ENCODE results near the gene SERP2. TPM values are rescaled to one million over a fixed set of nuclear protein-coding genes. Genes with fewer than 3 reads are reported as not detected.
A peak's percentile ranks its signal among the peaks of the same experiment; 100 is the strongest.

SERP2 gene
- total RNA-seq, 2 experiments from 2014 or later = 0.38 to 0.64 TPM

DNA sequence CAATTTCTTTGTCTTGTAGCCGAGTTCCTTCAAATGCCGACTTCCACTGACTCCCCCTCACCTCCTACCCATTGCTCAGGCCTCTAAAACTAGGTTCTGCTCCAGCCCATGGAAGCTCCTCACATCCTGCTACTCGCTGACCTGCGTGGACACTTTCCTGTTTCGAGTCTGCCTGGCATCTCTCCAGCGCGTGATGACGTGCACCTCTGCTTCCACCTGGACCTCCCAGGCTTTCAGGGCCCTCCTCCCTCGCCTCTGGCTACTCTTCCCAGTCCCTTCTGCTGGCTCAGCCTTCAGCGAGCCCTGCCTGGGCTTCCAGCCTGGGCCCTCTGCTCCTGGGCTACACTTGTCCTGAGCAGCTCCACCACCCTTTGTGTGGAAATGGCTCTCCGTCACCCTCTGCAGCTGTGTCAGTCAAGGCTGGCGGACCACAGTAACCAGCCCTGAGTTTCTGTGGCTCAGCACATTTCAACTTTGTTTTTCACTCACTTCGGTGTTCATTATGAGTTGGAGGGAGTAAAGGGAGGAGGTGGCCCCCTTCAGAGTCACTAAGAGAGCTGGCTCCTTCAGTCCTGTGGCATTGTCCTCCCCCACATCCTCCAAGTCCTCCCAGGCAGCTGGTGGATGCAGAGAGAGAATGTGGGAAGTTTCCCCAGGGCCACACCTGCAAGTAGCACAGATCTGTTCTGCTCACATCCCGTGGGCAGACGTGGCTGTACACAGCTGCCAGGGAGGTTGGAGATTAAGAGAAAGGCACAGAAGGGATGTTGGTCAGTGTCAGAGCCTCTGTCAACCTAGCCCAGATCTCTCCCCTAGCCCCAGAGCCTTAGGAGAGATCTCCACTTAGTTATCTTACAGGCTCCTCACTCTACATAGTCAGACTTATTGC lies 49.4 kb downstream of the SERP2 start:
- no peak for DNase-seq
- intact Hi-C loops (cut with micrococcal nuclease) = no loop called here
- no peaks in the 10 kb centered on the region for H3K4me1 Mint-ChIP-seq (ENCODE audit: low read depth)
- H3K27me3 Mint-ChIP-seq (ENCODE audit: low read depth) = peaks cover 15% of the 10 kb centered on the region
- no peaks in the 10 kb centered on the region for H3K36me3 Mint-ChIP-seq (ENCODE audit: low read depth)
- no peak overlapping the region for H3K27ac Mint-ChIP-seq
- CTCF ChIA-PET = interaction anchor here (0.6 kb wide), 1 partner anchor 391 kb away, joined by 3 read pairs; no protein-coding TSS in a partner anchor
- no peak overlapping the region for H3K4me3 Mint-ChIP-seq
- no peaks in the 10 kb centered on the region for H3K9me3 Mint-ChIP-seq

- Mint-ChIP-seq H3K27ac (no peak overlapping the region), H3K4me3 (no peak overlapping the region), H3K4me1 (ENCODE audit: low read depth) (no peaks in the 10 kb centered on the region), H3K36me3 (ENCODE audit: low read depth) (no peaks in the 10 kb centered on the region), H3K9me3 (no peaks in the 10 kb centered on the region), H3K27me3 (ENCODE audit: low read depth) (peaks cover 15% of the 10 kb centered on the region)
- DNase-seq = no peak
- CTCF ChIA-PET = interaction anchor here (0.7 kb wide), 1 partner anchor 33 kb away, joined by 3 read pairs; no protein-coding TSS in a partner anchor
- intact Hi-C loops (cut with micrococcal nuclease) = no loop called here
Measured at GRCh38 chr13:44423824-44424223, 50.2 kb downstream of the SERP2 start.

DNA sequence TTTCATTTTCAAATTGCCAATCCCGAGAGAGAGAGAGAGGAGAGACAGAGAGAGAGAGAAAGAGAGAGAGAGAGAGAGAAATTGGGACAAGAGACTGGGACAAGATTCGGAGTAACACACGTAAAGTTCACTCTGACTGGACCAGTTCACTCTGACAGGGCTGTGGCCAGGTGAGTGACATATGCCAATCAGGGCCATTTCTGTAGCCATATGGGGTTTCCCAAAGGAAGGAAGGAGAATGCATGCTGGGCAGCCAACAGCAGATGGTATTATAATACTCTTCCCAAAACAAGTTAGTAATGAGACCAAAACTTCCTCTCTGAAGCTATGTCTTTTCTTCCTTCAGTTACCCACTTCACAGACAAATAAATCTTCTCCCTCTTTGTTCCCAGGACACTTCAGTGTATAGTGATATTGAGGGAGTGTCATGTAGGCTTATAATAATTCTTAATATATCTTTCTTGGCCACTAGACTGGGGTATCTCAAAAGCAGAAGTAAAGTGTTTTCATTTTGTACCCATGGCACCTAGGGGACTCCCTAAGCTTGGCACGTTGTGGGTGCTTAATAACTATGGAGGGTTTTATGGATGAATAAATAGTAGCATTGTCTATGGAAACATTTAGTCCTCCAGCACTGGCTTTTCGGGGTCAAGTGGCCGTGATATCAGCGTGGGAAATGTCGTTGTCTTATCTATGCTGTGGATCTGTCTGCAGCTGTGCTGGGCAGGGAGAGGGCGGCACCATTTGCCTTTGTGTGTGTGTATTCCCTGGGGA lies 51.6 kb downstream of the SERP2 start:
- Mint-ChIP-seq H3K9me3 (no peaks in the 10 kb centered on the region), H3K36me3 (ENCODE audit: low read depth) (no peaks in the 10 kb centered on the region), H3K27me3 (ENCODE audit: low read depth) (peaks cover 15% of the 10 kb centered on the region), H3K27ac (no peak overlapping the region), H3K4me1 (ENCODE audit: low read depth) (no peaks in the 10 kb centered on the region), H3K4me3 (no peak overlapping the region)
- CTCF ChIA-PET = interaction anchor here (0.6 kb wide), 1 partner anchor 187 kb away, joined by 4 read pairs; no protein-coding TSS in a partner anchor
- intact Hi-C loops (cut with micrococcal nuclease) = no loop called here
- no peak for DNase-seq

- H3K27ac Mint-ChIP-seq = no peak overlapping the region
- no peak overlapping the region for H3K4me3 Mint-ChIP-seq
- no peaks in the 10 kb centered on the region for H3K4me1 Mint-ChIP-seq (ENCODE audit: low read depth)
- DNase-seq = no peak
- H3K9me3 Mint-ChIP-seq = no peaks in the 10 kb centered on the region
- intact Hi-C loops (cut with micrococcal nuclease) = no loop called here
- CTCF ChIA-PET = no interaction called here
- peaks cover 15% of the 10 kb centered on the region for H3K27me3 Mint-ChIP-seq (ENCODE audit: low read depth)
- no peaks in the 10 kb centered on the region for H3K36me3 Mint-ChIP-seq (ENCODE audit: low read depth)
Measured at GRCh38 chr13:44425815-44426078, 52.1 kb downstream of the SERP2 start.

- no peaks in the 10 kb centered on the region for H3K9me3 Mint-ChIP-seq
- H3K36me3 Mint-ChIP-seq (ENCODE audit: low read depth) = no peaks in the 10 kb centered on the region
- H3K27me3 Mint-ChIP-seq (ENCODE audit: low read depth) = peaks cover 15% of the 10 kb centered on the region
- DNase-seq = no peak
- no peak overlapping the region for H3K27ac Mint-ChIP-seq
- no peak overlapping the region for H3K4me3 Mint-ChIP-seq
- H3K4me1 Mint-ChIP-seq (ENCODE audit: low read depth) = no peaks in the 10 kb centered on the region
- intact Hi-C loops (cut with micrococcal nuclease) = no loop called here
- CTCF ChIA-PET = no interaction called here
Measured at GRCh38 chr13:44426461-44426860, 52.8 kb downstream of the SERP2 start.

GRCh38 chr13:44429311-44429710 lies 55.7 kb downstream of the SERP2 start:
- Mint-ChIP-seq H3K27ac (no peak overlapping the region), H3K27me3 (ENCODE audit: low read depth) (peaks cover 2% of the 10 kb centered on the region), H3K36me3 (ENCODE audit: low read depth) (peaks cover 1% of the 10 kb centered on the region), H3K9me3 (no peaks in the 10 kb centered on the region), H3K4me1 (ENCODE audit: low read depth) (no peaks in the 10 kb centered on the region), H3K4me3 (no peak overlapping the region)
- DNase-seq = no peak
- CTCF ChIA-PET = interaction anchor here (1.3 kb wide), 1 partner anchor 521 kb away, joined by 3 read pairs; no protein-coding TSS in a partner anchor
- intact Hi-C loops (cut with micrococcal nuclease) = no loop called here

DNA sequence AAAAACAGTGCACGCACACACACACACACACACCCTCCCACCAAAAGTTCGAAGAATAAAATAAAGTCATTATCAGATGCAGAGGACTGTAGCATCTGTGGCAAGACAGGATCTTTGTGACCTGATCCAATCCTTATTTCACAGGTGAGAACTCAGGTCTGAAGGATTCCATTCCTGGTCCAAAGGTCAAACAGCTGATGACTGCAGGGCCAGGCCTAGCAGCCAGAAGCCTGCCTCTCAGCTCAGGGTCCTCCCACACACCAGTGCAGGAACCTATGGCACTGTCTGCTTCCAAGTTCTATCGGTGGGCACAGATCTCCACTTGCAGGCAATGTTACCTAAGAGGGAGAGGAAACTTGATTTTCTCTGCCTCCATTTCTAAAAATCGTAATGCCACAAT lies 57.5 kb downstream of the SERP2 start:
- Mint-ChIP-seq H3K4me1 (ENCODE audit: low read depth) (peaks cover 7% of the 10 kb centered on the region), H3K27me3 (ENCODE audit: low read depth) (peaks cover 4% of the 10 kb centered on the region), H3K27ac (no peak overlapping the region), H3K4me3 (no peak overlapping the region), H3K36me3 (ENCODE audit: low read depth) (peaks cover 4% of the 10 kb centered on the region), H3K9me3 (no peaks in the 10 kb centered on the region)
- intact Hi-C loops (cut with micrococcal nuclease) = loop anchor here (10.0 kb wide), 1 partner anchor 626 kb away; no protein-coding TSS in a partner anchor
- DNase-seq = no peak
- CTCF ChIA-PET = interaction anchor here (1.3 to 1.5 kb wide), 2 partner anchors 113 to 522 kb away, joined by 3 to 4 read pairs; no protein-coding TSS in a partner anchor

- no peak overlapping the region for H3K27ac Mint-ChIP-seq
- H3K4me3 Mint-ChIP-seq = no peak overlapping the region
- intact Hi-C loops (cut with micrococcal nuclease) = loop anchor here (10.0 kb wide), 1 partner anchor 628 kb away; no protein-coding TSS in a partner anchor
- H3K9me3 Mint-ChIP-seq = no peaks in the 10 kb centered on the region
- peaks cover 4% of the 10 kb centered on the region for H3K36me3 Mint-ChIP-seq (ENCODE audit: low read depth)
- peaks cover 15% of the 10 kb centered on the region for H3K4me1 Mint-ChIP-seq (ENCODE audit: low read depth)
- CTCF ChIA-PET = interaction anchor here (0.8 to 1.3 kb wide), 2 partner anchors 242 to 524 kb away, joined by 3 read pairs; no protein-coding TSS in a partner anchor
- peaks cover 9% of the 10 kb centered on the region for H3K27me3 Mint-ChIP-seq (ENCODE audit: low read depth)
- no peak for DNase-seq
Measured at GRCh38 chr13:44432650-44433049, 59.0 kb downstream of the SERP2 start.

DNA sequence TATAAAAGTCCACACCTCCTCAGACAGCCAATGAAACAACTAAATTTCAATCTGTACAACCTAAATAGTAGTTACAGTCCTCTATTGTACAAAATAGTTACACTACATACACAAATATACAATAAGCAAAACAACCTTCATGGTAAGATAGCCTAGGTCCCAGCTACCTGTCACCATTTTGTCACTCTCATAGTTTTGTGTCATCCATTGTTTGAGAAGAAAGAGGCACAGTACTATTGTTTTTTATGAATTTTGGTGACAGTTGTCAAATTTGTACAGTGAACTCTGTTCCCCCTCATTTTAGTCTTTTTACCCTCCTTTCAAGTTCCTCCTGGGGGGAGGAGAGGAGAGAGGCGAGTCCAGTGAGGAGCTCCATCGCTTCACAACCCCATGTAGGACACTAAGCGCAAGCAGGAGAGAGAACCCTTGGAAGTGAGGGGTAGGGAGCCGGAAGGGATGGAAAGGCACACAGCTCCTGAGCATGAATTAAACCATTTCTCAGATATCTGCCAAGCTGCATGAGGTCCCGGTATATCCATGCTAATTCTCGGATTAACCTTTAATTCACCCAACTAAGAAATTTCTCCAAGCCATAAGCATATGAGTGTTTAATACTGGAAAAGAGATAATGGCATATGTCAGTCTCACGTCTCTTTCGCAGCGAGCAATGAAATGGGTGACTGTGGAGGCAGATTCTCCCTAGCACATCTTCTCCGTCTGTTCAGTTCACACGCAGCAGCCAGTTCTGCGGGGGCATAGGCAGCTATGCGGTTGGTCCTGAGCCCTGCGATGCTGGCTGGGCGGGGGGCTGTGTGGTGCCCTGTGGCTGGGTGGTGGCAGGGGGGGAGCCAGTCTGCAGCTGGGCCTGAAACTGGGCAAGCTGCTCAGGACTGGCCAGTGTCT lies 60.5 kb downstream of the SERP2 start:
- Mint-ChIP-seq H3K27ac (no peak overlapping the region), H3K4me3 (no peak overlapping the region), H3K36me3 (ENCODE audit: low read depth) (peaks cover 4% of the 10 kb centered on the region), H3K4me1 (ENCODE audit: low read depth) (peaks cover 15% of the 10 kb centered on the region), H3K27me3 (ENCODE audit: low read depth) (peaks cover 9% of the 10 kb centered on the region), H3K9me3 (no peaks in the 10 kb centered on the region)
- intact Hi-C loops (cut with micrococcal nuclease) = loop anchor here (2.0 to 10.0 kb wide), 2 partner anchors 235 to 629 kb away; no protein-coding TSS in a partner anchor
- DNase-seq = no peak
- CTCF ChIA-PET = interaction anchor here (0.8 to 8.2 kb wide), 5 partner anchors 159 to 543 kb away, joined by 3 to 113 read pairs (median 3); no protein-coding TSS in a partner anchor

DNA sequence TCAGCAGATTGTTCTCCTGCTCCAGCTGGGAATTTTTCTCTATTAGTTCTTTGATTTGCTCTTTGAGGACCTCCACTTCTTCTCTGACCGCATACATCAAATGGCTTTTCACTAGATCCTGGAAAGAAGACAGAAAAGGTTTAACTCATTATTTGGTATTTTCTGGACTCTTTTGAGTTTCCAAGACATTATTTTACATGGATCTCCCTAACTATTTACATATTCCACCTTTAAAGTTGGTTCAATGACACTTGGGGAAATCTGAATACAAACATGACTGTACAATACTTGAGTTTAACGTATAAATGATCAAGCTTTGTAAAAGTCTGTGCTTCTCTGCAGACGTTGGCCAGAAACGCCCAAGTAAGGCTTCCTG lies 61.1 kb downstream of the SERP2 start:
- H3K36me3 Mint-ChIP-seq (ENCODE audit: low read depth) = peaks cover 4% of the 10 kb centered on the region
- H3K9me3 Mint-ChIP-seq = no peaks in the 10 kb centered on the region
- CTCF ChIA-PET = interaction anchor here (1.1 to 8.2 kb wide), 3 partner anchors 383 to 528 kb away, joined by 3 to 113 read pairs (median 4); no protein-coding TSS in a partner anchor
- peaks cover 15% of the 10 kb centered on the region for H3K4me1 Mint-ChIP-seq (ENCODE audit: low read depth)
- intact Hi-C loops (cut with micrococcal nuclease) = loop anchor here (1.0 to 10.0 kb wide), 6 partner anchors 142 to 630 kb away; no protein-coding TSS in a partner anchor
- no peak overlapping the region for H3K27ac Mint-ChIP-seq
- peak overlapping the region; percentile 76 for H3K4me3 Mint-ChIP-seq
- no peak for DNase-seq
- H3K27me3 Mint-ChIP-seq (ENCODE audit: low read depth) = peaks cover 9% of the 10 kb centered on the region

GRCh38 chr13:44435142-44435918 lies 61.7 kb downstream of the SERP2 start:
- Mint-ChIP-seq H3K36me3 (ENCODE audit: low read depth) (peaks cover 4% of the 10 kb centered on the region), H3K9me3 (no peaks in the 10 kb centered on the region), H3K4me3 (peak overlapping the region; percentile 76), H3K4me1 (ENCODE audit: low read depth) (peaks cover 15% of the 10 kb centered on the region), H3K27me3 (ENCODE audit: low read depth) (peaks cover 9% of the 10 kb centered on the region), H3K27ac (peak overlapping the region; percentile 24)
- intact Hi-C loops (cut with micrococcal nuclease) = loop anchor here (1.0 to 10.0 kb wide), 6 partner anchors 143 to 631 kb away; no protein-coding TSS in a partner anchor
- peak; percentile 96 for DNase-seq
- CTCF ChIA-PET = interaction anchor here (1.1 to 8.2 kb wide), 4 partner anchors 244 to 528 kb away, joined by 3 to 113 read pairs (median 21); no protein-coding TSS in a partner anchor

Data from activated naive CD4-positive, alpha-beta T cell treated with anti-CD3 and anti-CD28 coated beads for 36 hours (primary cell).